GM12878 (cell line): ENCODE data around the gene TRAF3IP1. TPM values are rescaled to one million over a fixed set of nuclear protein-coding genes. Genes with fewer than 3 reads are reported as not detected.

ENCODE experiments used
- ATAC-seq: fragments of 200-7000 bp; cut with Tn5 transposase; 3 replicates; pipeline ENCODE4 v1.9.1; 2020; ENCODE audit warnings: mild to moderate bottlenecking, moderate library complexity
- BruUV-seq: library from RNA; stranded (reverse); fragments of 400-500 nt; replicated peaks from 2 replicates; lab custom pipeline; 2021; lab: Mats Ljungman, UMichigan
- CTCF ChIA-PET: fragments of 300-600 bp; sonication (Branson Sonifier 250); formaldehyde crosslinking; extraction: SDS; loops from one replicate; lab custom pipeline; 2021; ENCODE audit warnings: inconsistent platforms; lab: Yijun Ruan, JAX
- POLR2A ChIA-PET: fragments of 350-600 bp; formaldehyde crosslinking; extraction: SDS; loops from one replicate; lab custom pipeline; 2021; ENCODE audit warnings: inconsistent platforms; lab: Charles Lee
- RAD21 ChIA-PET: fragments of 300-600 bp; sonication (Branson Sonifier 250); formaldehyde crosslinking; loops from one replicate; lab custom pipeline; 2023; ENCODE audit warnings: antibody characterized with exemption; ENCODE audit not compliant: unreplicated experiment; lab: Charles Lee
- SMC1A ChIA-PET: fragments of 300-600 bp; sonication (Branson Sonifier 250); formaldehyde crosslinking; loops from one replicate; lab custom pipeline; 2023; ENCODE audit not compliant: unreplicated experiment, uncharacterized antibody; lab: Charles Lee
- DNase-seq: peaks from one replicate; pipeline ENCODE4 v3.0.0-alpha.2; 2011; ENCODE audit warnings: low read depth, low spot score
- FAIRE-seq: peaks from 3 replicates; lab custom pipeline; 2011; peaks lifted over from hg19 to GRCh38; lab: Jason Lieb, UNC
- H2AFZ ChIP-seq: 2 replicates; pipeline ENCODE4 v1.6.0; 2011; ENCODE audit warnings: low read depth, low read length, control low read depth; ENCODE audit not compliant: control insufficient read depth
- H3K27ac ChIP-seq: 2 replicates; pipeline ENCODE4 v1.5.1; 2011; ENCODE audit warnings: control low read depth; ENCODE audit not compliant: control insufficient read depth, insufficient read depth
- H3K27me3 ChIP-seq, 2 experiments: replicated peaks in 1 of 2; 2 replicates each; pipeline versions ENCODE4 v1.6.0 to v1.6.1; 2011; ENCODE audit warnings: low read length in 1 of 2; ENCODE audit not compliant: control insufficient read depth in 2 of 2, insufficient read depth in 2 of 2
- H3K36me3 ChIP-seq, 2 experiments: 2 replicates each; pipeline ENCODE4 v1.5.1; 2011; ENCODE audit warnings: low read length in 1 of 2; ENCODE audit not compliant: control insufficient read depth in 2 of 2, insufficient read depth in 2 of 2
- H3K4me1 ChIP-seq: 2 replicates; pipeline ENCODE4 v1.6.1; 2011; ENCODE audit warnings: mild to moderate bottlenecking, low read length, moderate library complexity, mixed read lengths; ENCODE audit not compliant: control insufficient read depth, insufficient read depth
- H3K4me2 ChIP-seq: 2 replicates; pipeline ENCODE4 v1.6.0; 2011; ENCODE audit warnings: control low read depth; ENCODE audit not compliant: control insufficient read depth, insufficient read depth
- H3K4me3 ChIP-seq: fragments of 200-600 bp; sonication (generic); 2 replicates; pipeline ENCODE4 v1.5.1; 2016
- H3K79me2 ChIP-seq: 2 replicates; pipeline ENCODE4 v1.6.0; 2011; ENCODE audit warnings: low read length; ENCODE audit not compliant: control insufficient read depth, insufficient read depth
- H3K9ac ChIP-seq: 2 replicates; pipeline ENCODE4 v1.8.0; 2011; ENCODE audit warnings: low read length, control low read depth, mixed read lengths; ENCODE audit not compliant: control insufficient read depth, insufficient read depth
- H3K9me3 ChIP-seq: replicated peaks from 3 replicates; pipeline ENCODE4 v1.5.1; 2011; ENCODE audit warnings: mild to moderate bottlenecking, low read length; ENCODE audit not compliant: control insufficient read depth, insufficient read depth
- H4K20me1 ChIP-seq: 2 replicates; pipeline ENCODE4 v1.6.0; 2011; ENCODE audit not compliant: control insufficient read depth, insufficient read depth
- BMI1 ChIP-seq: fragments of 450-650 bp; IDR thresholded peaks from 2 replicates; pipeline ENCODE4 v1.6.1; 2016; ENCODE audit warnings: mild to moderate bottlenecking, moderate library complexity, borderline replicate concordance
- CEBPB ChIP-seq, 2 experiments: fragments of 150-350 bp in 1 of 2; IDR thresholded peaks; 2 replicates each; pipeline ENCODE4 v1.6.1; 2012 to 2014; ENCODE audit warnings: low read depth in 2 of 2, low read length in 2 of 2, borderline replicate concordance in 1 of 2, inconsistent platforms in 1 of 2
- DPF2 ChIP-seq: fragments of 450-650 bp; IDR thresholded peaks from 2 replicates; pipeline ENCODE4 v1.6.1; 2017; ENCODE audit warnings: mild to moderate bottlenecking
- EED ChIP-seq: sonication (generic); IDR thresholded peaks from 2 replicates; pipeline ENCODE4 v1.6.1; 2016; ENCODE audit warnings: antibody characterized with exemption, low read depth
- HDGF ChIP-seq: fragments of 450-650 bp; IDR thresholded peaks from 2 replicates; pipeline ENCODE4 v1.6.1; 2016; ENCODE audit warnings: antibody characterized with exemption
- IRF3 ChIP-seq: fragments of 450-650 bp; IDR thresholded peaks from 2 replicates; pipeline ENCODE4 v1.6.1; 2014; ENCODE audit warnings: mild to moderate bottlenecking
- MXI1 ChIP-seq: fragments of 150-350 bp; IDR thresholded peaks from 2 replicates; pipeline ENCODE4 v1.6.1; 2011; ENCODE audit warnings: low read depth, mild to moderate bottlenecking, inconsistent platforms, low read length, improper control_type of control experiment
- PBX3 ChIP-seq: IDR thresholded peaks from 2 replicates; pipeline ENCODE4 v1.6.1; 2011; ENCODE audit warnings: mild to moderate bottlenecking, low read depth, low read length, moderate library complexity; ENCODE audit not compliant: insufficient replicate concordance
- RBBP5 ChIP-seq: fragments of 200-600 bp; sonication (generic); conservative IDR thresholded peaks from 2 replicates; pipeline ENCODE4 v1.6.1; 2016
- ZBTB40 ChIP-seq: fragments of 450-650 bp; IDR thresholded peaks from 2 replicates; pipeline ENCODE4 v1.6.1; 2016; ENCODE audit warnings: mild to moderate bottlenecking, moderate library complexity, borderline replicate concordance
- ZNF217 ChIP-seq: fragments of 450-650 bp; IDR thresholded peaks from 2 replicates; pipeline ENCODE4 v1.6.1; 2017; ENCODE audit warnings: antibody characterized with exemption, mild to moderate bottlenecking
- WGBS: methylation state at CpG from one replicate; pipeline ENCODE4 v1.1.6; 2016; ENCODE audit warnings: low lambda C conversion rate; ENCODE audit not compliant: insufficient replicate concordance, insufficient coverage; ENCODE audit errors: missing lambda C conversion rate; 5-methylcytosine and 5-hydroxymethylcytosine counted together
- in situ Hi-C: fragments of 300-500 bp; cut with MboI; formaldehyde crosslinking; loops from 9 replicates; pipeline ENCODE4 v1.14.3; 2018; ENCODE audit warnings: mixed read lengths
- intact Hi-C: fragments of 100-400 bp; cut with micrococcal nuclease; formaldehyde crosslinking; loops from one replicate; pipeline ENCODE4 v1.14.2; 2022; ENCODE audit not compliant: unreplicated experiment
- polyA plus RNA-seq, 11 experiments: library from polyadenylated mRNA; depleted of rRNA in 4 of 11; unstranded in 6 of 11; stranded (reverse) in 5 of 11; fragments of >200 nt; fragmentation: Nextera tagmentation in 4 of 11; fragmentation: Illumina TruSeq in 1 of 11; extraction: Ambion mirVana in 4 of 11; extraction: Trizol in 1 of 11; gene quantifications; 1 replicate in 1 of 11; 2 replicates in 10 of 11; pipeline versions ENCODE4 v1.2.1 to v1.2.3, GENCODE V29; 2011 to 2016; ENCODE audit warnings: inconsistent platforms in 2 of 11, missing spikeins in 2 of 11, low read depth in 1 of 11
- total RNA-seq, 4 experiments: library from RNA; depleted of rRNA in 3 of 4; stranded (reverse); fragments of >200 nt in 3 of 4; fragmentation: Illumina TruSeq in 1 of 4; extraction: Trizol in 1 of 4; gene quantifications; 2 replicates each; pipeline versions ENCODE4 v1.2.1 to v1.2.3, GENCODE V29; 2013 to 2021

The TRAF3IP1 gene
- total and polyA plus RNA-seq, 10 of the 15 experiments (the other 5 are each of a cell fraction or from before 2014, with no cell fraction given) = 1.6 to 7.5 (median 3.6) TPM

GRCh38 chr2:238441262-238442114 lies 121.2 kb downstream of the TRAF3IP1 start:
- 89% methylated on average over 17 of the region's 17 CpGs for WGBS
- no peak overlapping the region for H3K4me2 ChIP-seq
- peaks cover 23 to 35% of the 10 kb centered on the region in 2 experiments for H3K36me3 ChIP-seq
- H3K4me3 ChIP-seq = no peak overlapping the region
- no peaks in the 10 kb centered on the region for H3K27me3 ChIP-seq
- no peak for ATAC-seq
- H3K79me2 ChIP-seq = peaks cover 1% of the 10 kb centered on the region; the same call in 1 of the 2 replicates
- ChIA-PET RAD21 (no interaction called here), SMC1A (no interaction called here), POLR2A (interaction anchor here (0.5 to 0.7 kb wide), 2 partner anchors 13 to 450 kb away, joined by 3 read pairs; no protein-coding TSS in a partner anchor), CTCF (no interaction called here)
- in situ Hi-C loops (no loop called here), intact Hi-C loops (no loop called here)
- H3K9ac ChIP-seq = no peak overlapping the region
- no peak overlapping the region for H3K27ac ChIP-seq
- H2AFZ ChIP-seq = no peak overlapping the region
- no peaks in the 10 kb centered on the region for H3K9me3 ChIP-seq
- H3K4me1 ChIP-seq = no peaks in the 10 kb centered on the region
- FAIRE-seq = no peak
- no TSS peak for BruUV-seq
- no peak for DNase-seq
- H4K20me1 ChIP-seq = peaks cover 2% of the 10 kb centered on the region; the same call in 1 of the 2 replicates
- TF ChIP-seq HDGF (no peak), ZBTB40 (no peak), DPF2 (no peak), IRF3 (no peak), MXI1 (no peak), PBX3 (no peak), ZNF217 (no peak), BMI1 (no peak), EED (no peak), CEBPB (IDR thresholded peaks at IDR 0.05; ENCODE audit: borderline replicate concordance in 1 of 2, low read depth in 2 of 2, low read length in 2 of 2) (no peak), RBBP5 (no peak)
